ENCODE measurements around the gene CORO6.

DNA sequence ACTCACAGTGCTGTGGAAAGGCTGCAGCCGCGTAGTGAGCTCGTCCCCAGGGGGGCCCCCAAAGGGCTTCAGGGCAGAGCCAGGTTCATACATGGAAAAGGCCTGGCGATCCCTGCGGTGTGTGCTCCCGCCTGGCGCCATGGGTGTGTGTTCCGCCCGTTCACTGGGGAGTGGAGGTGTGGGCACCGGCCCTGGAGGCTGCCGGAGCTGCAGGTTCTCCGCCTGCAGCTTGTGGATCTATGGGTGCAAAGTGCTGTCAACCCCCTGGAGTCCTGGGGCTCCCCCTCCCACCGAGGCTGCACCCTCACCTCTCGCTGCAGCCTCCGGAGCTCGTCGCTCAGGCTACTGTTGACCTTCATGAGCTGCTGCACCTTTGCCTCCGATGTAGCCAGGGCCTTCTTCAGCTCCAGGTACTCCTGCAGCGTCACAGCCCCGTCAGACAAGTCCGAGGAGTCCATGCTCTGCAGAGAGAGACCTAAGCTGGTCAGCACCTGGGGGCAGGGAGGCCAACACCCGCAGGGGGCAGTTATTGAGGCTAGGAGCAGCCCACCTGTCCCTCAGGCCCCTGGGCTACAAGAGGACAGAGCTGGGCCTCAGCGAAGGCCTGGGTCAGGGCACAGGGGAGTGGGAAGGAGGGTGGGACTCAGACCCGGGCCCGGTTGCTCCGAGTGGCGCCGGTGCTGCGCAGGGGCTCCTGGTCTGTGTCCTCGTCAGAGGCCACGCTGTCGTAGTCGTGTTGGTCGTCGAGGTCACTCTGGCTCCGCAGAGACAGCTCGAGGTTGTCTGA lies 46.3 kb downstream of the CORO6 start:
- TF ChIP-seq POLR2A (IDR thresholded peaks at IDR 0.05): no peak
- TF ChIP-seq CTCF (IDR thresholded peaks at IDR 0.05): no peak
